ENCODE results near the gene RNF44. TPM values are rescaled to one million over a fixed set of nuclear protein-coding genes. Genes with fewer than 3 reads are reported as not detected.

Gene RNF44
- total RNA-seq, 2 donors from 2014 or later = 10.7 to 12.4 TPM

- DNase-seq (ENCODE audit: low spot score) = no peak
- Histone ChIP-seq H3K9me3 (no peaks in the 10 kb centered on the region), H3K4me3 (no peak overlapping the region), H3K27me3 (no peaks in the 10 kb centered on the region), H3K4me1 (no peaks in the 10 kb centered on the region), H3K36me3 (no peaks in the 10 kb centered on the region), H3K27ac (no peak overlapping the region)
- no peak for TF ChIP-seq CTCF (IDR thresholded peaks at IDR 0.05)
Measured at GRCh38 chr5:176577312-176578176, 40.3 kb upstream of the RNF44 start.

- no peak for DNase-seq (ENCODE audit: low spot score)
- Histone ChIP-seq H3K36me3 (no peaks in the 10 kb centered on the region), H3K27me3 (no peaks in the 10 kb centered on the region), H3K4me1 (no peaks in the 10 kb centered on the region), H3K9me3 (no peaks in the 10 kb centered on the region), H3K4me3 (no peak overlapping the region), H3K27ac (no peak overlapping the region)
- no peak for TF ChIP-seq CTCF (IDR thresholded peaks at IDR 0.05)
Measured at GRCh38 chr5:176575488-176576422, 38.6 kb upstream of the RNF44 start.

GRCh38 chr5:176575066-176575465 is 37.9 kb upstream of the RNF44 start:
- Histone ChIP-seq H3K27me3 (no peaks in the 10 kb centered on the region), H3K4me1 (no peaks in the 10 kb centered on the region), H3K27ac (no peak overlapping the region), H3K4me3 (no peak overlapping the region), H3K36me3 (no peaks in the 10 kb centered on the region), H3K9me3 (no peaks in the 10 kb centered on the region)
- DNase-seq (ENCODE audit: low spot score) = no peak
- TF ChIP-seq CTCF (IDR thresholded peaks at IDR 0.05) = no peak

GRCh38 chr5:176574297-176574591 is 37.0 kb upstream of the RNF44 start:
- no peaks in the 10 kb centered on the region for H3K9me3 ChIP-seq
- no peak for DNase-seq (ENCODE audit: low spot score)
- H3K27ac ChIP-seq = no peak overlapping the region
- H3K27me3 ChIP-seq = no peaks in the 10 kb centered on the region
- no peak overlapping the region for H3K4me3 ChIP-seq
- no peaks in the 10 kb centered on the region for H3K36me3 ChIP-seq
- no peaks in the 10 kb centered on the region for H3K4me1 ChIP-seq
- TF ChIP-seq CTCF (IDR thresholded peaks at IDR 0.05) = no peak

DNA sequence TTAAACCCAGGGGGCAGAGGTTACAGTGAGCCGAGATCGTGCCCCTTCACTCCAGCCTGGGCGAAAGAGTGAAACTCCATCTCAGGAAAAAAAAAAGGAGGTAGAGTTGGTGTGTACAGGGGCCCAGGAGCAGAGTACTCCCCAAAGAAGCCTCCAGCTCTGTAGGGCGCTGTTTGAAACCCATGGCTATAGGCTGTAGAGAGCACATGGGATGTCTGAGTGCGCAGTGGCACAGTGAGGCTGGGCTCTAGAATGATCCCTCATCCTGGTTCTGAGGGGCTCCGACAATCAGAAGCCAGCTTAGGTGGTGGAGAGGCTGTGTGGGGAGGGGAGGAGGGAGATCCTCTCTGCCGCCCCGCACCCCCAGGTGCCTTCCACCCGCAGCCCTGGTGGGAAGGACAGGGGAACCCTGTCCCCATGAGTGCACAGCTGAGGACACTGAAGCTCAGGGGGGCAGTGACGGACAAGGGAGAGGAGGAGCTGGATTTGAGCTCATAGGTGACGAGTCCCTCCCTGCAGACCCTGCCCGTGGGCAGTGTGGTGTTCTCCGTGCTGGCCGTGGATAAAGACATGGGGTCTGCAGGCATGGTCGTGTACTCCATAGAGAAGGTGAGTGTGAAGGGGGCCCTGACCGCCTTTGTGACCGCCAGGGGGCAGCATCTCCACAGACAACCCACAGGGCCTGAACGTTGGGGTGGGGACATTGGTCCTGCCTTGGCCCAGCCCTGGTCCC is 36.5 kb upstream of the RNF44 start:
- Histone ChIP-seq H3K4me3 (no peak overlapping the region), H3K27me3 (no peaks in the 10 kb centered on the region), H3K27ac (no peak overlapping the region), H3K4me1 (no peaks in the 10 kb centered on the region), H3K36me3 (no peaks in the 10 kb centered on the region), H3K9me3 (no peaks in the 10 kb centered on the region)
- peak; percentile 69 for DNase-seq (ENCODE audit: low spot score)
- peak; percentile 59 to 86 for TF ChIP-seq CTCF (IDR thresholded peaks at IDR 0.05)
